HUES48 (cell line): ENCODE data around the gene THADA.

Experiments used
- H3K27ac ChIP-seq: one replicate; pipeline ENCODE4 v1.7.0; 2013; ENCODE audit warnings: low read depth, low read length, inconsistent platforms
- H3K27me3 ChIP-seq: 2 replicates; pipeline ENCODE4 v1.6.1; 2013; ENCODE audit warnings: mild to moderate bottlenecking, low read length; ENCODE audit not compliant: control insufficient read depth, insufficient read depth
- H3K36me3 ChIP-seq: 2 replicates; pipeline ENCODE4 v1.6.1; 2013; ENCODE audit warnings: low read length; ENCODE audit not compliant: control insufficient read depth, insufficient read depth
- H3K4me1 ChIP-seq: 2 replicates; pipeline ENCODE4 v1.6.1; 2013; ENCODE audit warnings: mild to moderate bottlenecking, low read length; ENCODE audit not compliant: control insufficient read depth, insufficient read depth
- H3K4me3 ChIP-seq: 2 replicates; pipeline ENCODE4 v1.5.1; 2013; ENCODE audit warnings: mild to moderate bottlenecking, low read depth, low read length
- H3K9ac ChIP-seq: 2 replicates; pipeline ENCODE4 v1.6.1; 2013; ENCODE audit warnings: mild to moderate bottlenecking, low read depth, low read length, moderate library complexity
- H3K9me3 ChIP-seq: 2 replicates; pipeline ENCODE4 v1.6.1; 2013; ENCODE audit warnings: low read length; ENCODE audit not compliant: control insufficient read depth, insufficient read depth

THADA gene

DNA sequence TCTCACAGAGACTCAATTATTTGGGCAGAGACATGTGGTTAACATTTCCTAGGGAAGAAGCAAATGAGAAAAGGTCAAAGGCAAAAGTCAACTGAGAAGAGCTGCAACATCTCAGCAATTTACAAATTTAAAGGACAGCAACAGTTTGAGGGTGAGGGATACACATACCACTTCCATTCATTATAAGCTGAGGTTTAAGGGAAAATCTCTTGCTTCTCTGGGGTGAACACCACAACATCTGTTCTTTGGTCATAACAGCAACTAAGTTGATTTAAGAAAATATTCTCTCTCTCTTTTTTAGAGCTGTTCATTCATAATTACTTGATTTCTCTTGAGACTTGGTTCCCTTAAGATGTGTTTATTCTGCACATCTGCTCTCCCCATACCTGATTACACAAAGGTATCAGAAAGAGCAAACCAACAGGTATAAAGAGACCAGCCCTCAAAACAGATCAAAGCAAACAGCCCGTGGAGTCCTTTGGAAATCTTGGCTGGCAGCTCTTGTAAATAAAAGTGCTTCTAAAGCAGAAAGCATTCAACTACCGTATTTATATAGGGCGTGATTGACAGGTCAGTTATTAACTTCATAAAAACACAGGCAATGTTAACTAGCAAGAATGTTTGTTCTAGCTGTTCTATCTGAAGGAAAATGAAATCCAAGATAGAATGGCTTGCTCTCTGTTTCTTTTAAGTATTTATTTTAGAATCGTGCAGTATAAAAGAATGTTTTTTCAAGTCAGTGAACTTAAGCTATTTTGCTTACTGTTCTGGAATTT lies 132.8 kb downstream of the THADA start:
- H3K4me3 ChIP-seq = no peak overlapping the region
- no peaks in the 10 kb centered on the region for H3K36me3 ChIP-seq
- H3K9ac ChIP-seq = no peak overlapping the region
- H3K27ac ChIP-seq = no peak overlapping the region
- no peaks in the 10 kb centered on the region for H3K27me3 ChIP-seq
- H3K9me3 ChIP-seq = no peaks in the 10 kb centered on the region
- H3K4me1 ChIP-seq = no peaks in the 10 kb centered on the region

DNA sequence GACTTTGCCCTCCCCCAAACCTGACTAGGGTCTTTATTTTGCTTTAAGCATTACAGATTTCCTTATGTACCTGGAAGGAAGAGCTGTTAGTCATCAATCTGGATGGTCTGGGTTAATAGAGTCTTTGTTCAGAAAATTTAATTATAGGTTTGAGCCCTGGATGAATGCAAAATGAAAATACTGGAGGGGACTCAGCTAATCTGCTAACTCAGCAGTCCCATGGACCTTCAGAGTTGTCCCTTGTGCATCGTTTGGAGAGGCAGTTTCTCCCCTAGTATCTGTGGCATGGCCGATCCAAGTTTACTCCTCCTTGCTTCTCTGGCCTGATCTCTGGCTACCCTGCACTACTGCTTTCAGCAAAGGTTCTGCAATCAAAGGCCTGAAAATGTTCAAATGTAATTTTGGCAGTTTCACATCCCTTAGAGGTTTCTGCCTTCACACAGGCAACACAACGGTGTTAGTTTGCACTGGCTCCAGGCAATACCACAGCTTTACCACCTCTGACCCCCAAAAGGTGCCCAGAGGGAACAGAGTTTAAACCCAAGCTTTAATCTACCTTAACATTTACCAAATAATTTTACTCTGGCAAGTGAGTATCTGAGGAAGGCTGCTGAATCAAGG lies 134.3 kb downstream of the THADA start:
- Histone ChIP-seq H3K27me3 (no peaks in the 10 kb centered on the region), H3K36me3 (no peaks in the 10 kb centered on the region), H3K27ac (no peak overlapping the region), H3K4me3 (no peak overlapping the region), H3K9ac (no peak overlapping the region), H3K9me3 (no peaks in the 10 kb centered on the region), H3K4me1 (no peaks in the 10 kb centered on the region)

DNA sequence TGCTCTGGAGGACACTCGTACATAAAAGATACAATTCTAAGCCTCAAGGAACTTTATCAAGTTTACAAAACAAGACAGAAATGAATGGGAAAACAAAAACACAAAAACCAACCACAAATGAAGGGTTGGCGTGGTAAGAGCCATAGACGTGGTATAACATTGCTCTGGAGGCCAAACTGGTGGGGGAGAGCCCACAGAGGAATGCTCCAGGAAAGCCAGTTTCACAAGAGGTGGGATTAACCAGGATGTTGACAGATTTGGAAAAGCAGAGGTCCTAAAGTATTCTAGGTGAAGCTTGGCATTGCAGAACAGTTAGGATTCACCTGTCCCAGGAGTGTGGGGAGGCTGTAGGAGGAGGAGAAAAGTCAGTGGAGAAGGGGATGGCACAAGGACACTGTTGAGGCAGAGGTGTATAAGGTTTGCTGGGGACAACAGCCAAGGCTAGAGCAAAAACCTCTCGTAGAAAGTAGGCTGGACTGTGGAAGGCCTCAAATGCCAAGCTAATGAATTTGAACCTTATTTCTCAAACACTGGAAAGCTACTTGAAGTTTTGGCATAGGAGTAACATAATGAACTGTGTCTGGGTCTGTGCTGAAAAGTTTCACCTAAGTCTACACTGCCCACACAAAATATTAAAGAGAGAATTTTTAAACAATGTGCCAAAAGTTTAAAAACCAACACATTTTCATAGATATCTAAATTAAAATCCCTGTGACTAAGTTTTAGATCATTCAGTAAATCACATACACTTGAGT lies 135.1 kb downstream of the THADA start:
- Histone ChIP-seq H3K4me1 (no peaks in the 10 kb centered on the region; the same call in 1 of the 2 replicates), H3K36me3 (no peaks in the 10 kb centered on the region), H3K9me3 (no peaks in the 10 kb centered on the region), H3K27ac (no peak overlapping the region), H3K27me3 (no peaks in the 10 kb centered on the region), H3K9ac (no peak overlapping the region), H3K4me3 (no peak overlapping the region)

DNA sequence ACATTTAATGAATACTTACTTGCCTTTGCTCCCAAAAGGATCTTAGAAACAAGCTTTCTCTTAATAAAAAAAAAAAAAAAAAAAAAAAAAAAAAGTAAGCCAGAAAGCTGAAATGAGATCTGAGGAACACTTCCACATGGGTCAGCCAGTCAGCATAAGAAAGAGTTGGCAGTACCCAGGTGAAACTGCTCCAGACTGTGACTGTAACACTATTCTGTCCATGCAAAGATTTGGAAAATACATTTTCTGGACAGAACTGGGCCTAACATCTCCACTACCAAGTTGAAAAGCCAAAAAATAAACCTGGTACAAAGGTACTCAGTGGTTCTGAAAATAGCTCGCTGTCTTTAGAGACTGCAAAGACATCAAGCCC lies 135.7 kb downstream of the THADA start:
- no peaks in the 10 kb centered on the region for H3K36me3 ChIP-seq
- H3K4me3 ChIP-seq = no peak overlapping the region
- no peaks in the 10 kb centered on the region; the same call in 1 of the 2 replicates for H3K4me1 ChIP-seq
- H3K9me3 ChIP-seq = no peaks in the 10 kb centered on the region
- no peaks in the 10 kb centered on the region for H3K27me3 ChIP-seq
- H3K27ac ChIP-seq = no peak overlapping the region
- H3K9ac ChIP-seq = no peak overlapping the region

DNA sequence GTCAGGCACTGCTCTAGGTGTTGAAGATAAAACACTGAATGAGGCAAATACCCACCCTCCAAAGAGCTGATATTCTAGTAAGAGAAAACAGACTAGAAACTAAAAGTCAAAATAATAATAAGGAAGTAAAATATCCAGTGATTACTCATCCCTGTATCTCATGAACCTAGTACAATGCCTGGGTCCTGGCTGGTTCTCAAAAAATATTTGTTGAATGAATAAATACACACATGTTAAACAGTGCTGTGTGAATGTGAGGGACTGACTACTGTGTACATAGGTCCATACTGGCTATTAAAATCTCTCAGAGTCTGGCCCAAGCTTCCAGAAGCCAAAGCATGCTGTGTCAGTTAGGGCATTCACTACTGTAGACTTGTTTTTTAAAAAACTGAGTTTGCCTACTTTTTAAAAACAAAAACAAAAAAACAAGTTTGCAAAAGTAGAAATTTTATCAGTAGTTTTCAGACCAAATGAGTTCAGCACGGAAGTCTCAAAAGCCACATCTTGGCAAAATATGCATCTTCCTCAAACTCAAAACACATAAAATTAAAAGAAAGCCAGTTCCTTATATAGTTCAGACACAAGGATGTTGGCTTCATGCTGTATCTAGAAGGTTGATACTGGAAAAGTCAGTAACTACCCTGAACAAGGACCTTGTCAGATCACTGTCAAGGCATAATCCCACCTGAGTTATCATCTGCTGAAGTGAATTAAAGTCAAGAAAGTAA lies 136.2 kb downstream of the THADA start:
- H3K4me3 ChIP-seq = no peak overlapping the region
- no peaks in the 10 kb centered on the region; the same call in 1 of the 2 replicates for H3K4me1 ChIP-seq
- no peaks in the 10 kb centered on the region for H3K27me3 ChIP-seq
- H3K27ac ChIP-seq = no peak overlapping the region
- no peaks in the 10 kb centered on the region for H3K9me3 ChIP-seq
- no peak overlapping the region for H3K9ac ChIP-seq
- H3K36me3 ChIP-seq = no peaks in the 10 kb centered on the region

DNA sequence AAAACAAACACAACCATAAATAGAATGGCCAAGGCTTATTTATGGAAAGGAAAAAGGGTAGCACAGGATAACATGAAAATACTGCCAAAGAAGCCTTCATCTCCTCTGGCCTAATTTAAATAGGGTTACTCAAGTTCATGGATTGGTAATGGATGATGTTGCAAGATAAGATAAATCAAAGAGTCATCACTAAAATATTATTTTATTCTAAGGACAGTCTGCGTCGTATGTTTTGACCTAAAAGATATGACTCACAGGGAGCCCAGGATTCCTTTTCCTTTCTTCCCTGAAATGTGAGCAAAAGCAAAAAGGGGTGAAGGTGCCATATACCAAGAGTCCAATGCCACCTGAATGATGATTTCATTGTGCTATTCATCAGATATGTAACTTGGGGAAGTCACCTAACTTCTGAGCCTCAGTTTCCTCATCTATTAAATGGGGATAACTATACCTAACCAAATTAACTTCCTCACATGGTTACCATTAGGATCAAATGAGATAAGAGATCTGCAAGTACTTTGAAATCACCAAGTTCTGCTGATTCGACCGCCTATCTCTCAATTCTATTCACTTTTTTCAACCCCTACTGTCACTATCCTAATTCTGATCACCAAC lies 137.7 kb downstream of the THADA start:
- H3K9ac ChIP-seq = no peak overlapping the region
- no peaks in the 10 kb centered on the region for H3K36me3 ChIP-seq
- H3K9me3 ChIP-seq = no peaks in the 10 kb centered on the region
- no peak overlapping the region for H3K27ac ChIP-seq
- no peak overlapping the region for H3K4me3 ChIP-seq
- no peaks in the 10 kb centered on the region for H3K27me3 ChIP-seq
- no peaks in the 10 kb centered on the region; the same call in 1 of the 2 replicates for H3K4me1 ChIP-seq

DNA sequence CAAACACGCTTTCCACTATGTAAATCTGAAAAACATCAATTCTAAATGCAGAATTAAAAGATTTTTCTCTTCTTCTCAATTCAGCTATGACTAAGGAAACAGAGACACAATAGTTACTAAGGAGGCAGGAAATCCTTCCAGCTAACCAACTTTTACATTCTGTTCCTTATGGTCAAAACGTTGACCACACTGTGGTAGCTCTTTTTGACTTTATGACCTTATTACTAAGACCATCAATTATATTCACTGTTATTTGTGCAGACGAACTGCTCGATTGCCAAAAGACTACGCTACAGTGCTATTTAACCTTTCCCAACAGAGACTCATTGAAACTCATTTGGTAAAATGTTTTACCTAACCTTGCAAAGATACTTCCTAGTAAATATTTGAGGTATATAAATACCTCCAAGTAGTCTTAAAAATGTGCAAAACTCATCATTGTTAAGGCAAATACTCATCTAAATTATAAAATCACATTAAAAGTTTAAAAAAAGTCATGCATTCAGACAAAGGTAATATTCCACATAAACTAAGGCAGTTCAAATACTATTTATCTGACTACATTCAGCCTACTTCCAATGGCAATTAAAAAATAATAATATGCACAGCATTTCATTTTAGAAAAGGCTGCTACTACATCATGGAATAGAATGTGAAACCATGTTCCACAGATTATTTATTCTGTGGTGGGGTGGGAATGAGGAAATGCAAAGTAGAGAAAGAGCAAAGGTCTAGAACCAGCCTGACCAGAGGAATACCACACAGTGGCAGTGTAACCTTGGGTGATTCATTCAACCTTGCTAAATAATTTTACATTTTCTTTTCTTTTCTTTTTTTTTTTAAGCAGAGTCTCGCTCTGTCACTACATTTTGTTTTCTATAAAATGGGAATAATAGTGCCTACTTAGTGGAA lies 139.9 kb downstream of the THADA start:
- Histone ChIP-seq H3K4me3 (no peak overlapping the region), H3K27ac (no peak overlapping the region), H3K9ac (no peak overlapping the region), H3K27me3 (no peaks in the 10 kb centered on the region), H3K9me3 (no peaks in the 10 kb centered on the region), H3K36me3 (no peaks in the 10 kb centered on the region), H3K4me1 (no peaks in the 10 kb centered on the region; the same call in 1 of the 2 replicates)

DNA sequence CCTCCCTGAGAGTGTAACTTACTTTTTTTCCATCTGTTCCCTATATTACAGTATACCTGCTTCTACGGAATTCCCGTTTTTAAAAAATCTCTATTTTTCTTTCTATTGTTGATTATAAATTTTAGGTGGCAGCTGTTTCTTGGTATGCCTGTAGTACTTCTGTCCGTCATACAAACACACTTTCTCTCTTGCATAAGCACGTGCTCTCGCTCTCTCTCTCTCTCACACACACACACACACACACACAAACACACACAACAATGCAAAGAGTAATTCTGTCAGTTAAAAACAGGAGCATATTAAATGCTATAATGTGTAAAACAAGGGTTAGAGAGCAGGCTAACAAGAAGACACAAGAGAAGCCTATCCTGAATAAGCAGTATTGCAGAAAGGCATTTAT lies 140.5 kb downstream of the THADA start:
- H3K4me3 ChIP-seq = no peak overlapping the region
- no peaks in the 10 kb centered on the region for H3K36me3 ChIP-seq
- H3K27ac ChIP-seq = no peak overlapping the region
- H3K27me3 ChIP-seq = no peaks in the 10 kb centered on the region
- no peaks in the 10 kb centered on the region for H3K9me3 ChIP-seq
- no peaks in the 10 kb centered on the region; the same call in 1 of the 2 replicates for H3K4me1 ChIP-seq
- no peak overlapping the region for H3K9ac ChIP-seq

DNA sequence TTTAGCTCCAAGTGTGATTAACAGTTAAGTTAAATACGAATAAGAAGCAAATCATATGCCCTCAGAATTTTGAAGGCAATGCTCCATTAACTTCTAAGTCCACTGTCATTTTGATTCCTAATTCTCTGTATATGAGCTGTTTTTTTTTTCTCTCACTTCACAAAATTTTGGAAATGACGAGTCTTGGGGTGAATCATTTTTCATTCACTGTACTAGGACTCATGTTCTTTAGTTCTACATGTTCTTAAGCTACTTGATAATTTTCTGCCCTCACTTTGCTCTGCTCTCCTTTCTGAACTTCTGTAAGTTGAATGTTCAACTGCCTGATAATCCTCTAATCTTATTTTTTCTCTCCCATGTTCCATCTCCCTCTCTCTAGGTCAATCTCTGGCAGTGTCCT lies 141.0 kb downstream of the THADA start:
- no peaks in the 10 kb centered on the region for H3K9me3 ChIP-seq
- H3K27me3 ChIP-seq = no peaks in the 10 kb centered on the region
- H3K36me3 ChIP-seq = no peaks in the 10 kb centered on the region
- no peak overlapping the region for H3K27ac ChIP-seq
- no peaks in the 10 kb centered on the region; the same call in 1 of the 2 replicates for H3K4me1 ChIP-seq
- H3K4me3 ChIP-seq = no peak overlapping the region
- H3K9ac ChIP-seq = no peak overlapping the region
